HUDEP-2 (cell line): ENCODE results near the gene ELAVL3.
"Not testable (repeated sequence)": the region's sequence is repeated elsewhere in the genome, so short reads cannot be mapped to it uniquely, and the experiment has no call there.

Experiments
- DNase-seq, 76 experiments: peaks; one replicate each; lab custom pipeline; 2025; ENCODE audit not compliant: unreplicated experiment in 76 of 76; lab: John Stamatoyannopoulos, UW

The ELAVL3 gene

GRCh38 chr19:11489378-11489777, 8.5 kb upstream of the ELAVL3 start:
- DNase-seq: no peak

- DNase-seq: no peak
These were observed 6.0 kb upstream of the ELAVL3 start for GRCh38 chr19:11486661-11487503.

GRCh38 chr19:11485245-11485837, 4.5 kb upstream of the ELAVL3 start:
- no peak for DNase-seq

- DNase-seq: no peak
These were observed 2.7 kb upstream of the ELAVL3 start for GRCh38 chr19:11483366-11484111.

- DNase-seq: peak in 73 of 76 experiments; percentile 40 to 95 (median 88)
These were observed 1.7 kb upstream of the ELAVL3 start for GRCh38 chr19:11482384-11483050.

- peak in 75 of 76 experiments; percentile 50 to 98 (median 95) for DNase-seq
These were observed 913 bp upstream of the ELAVL3 start for GRCh38 chr19:11481534-11482383.

GRCh38 chr19:11479898-11480714, 740 bp downstream of the ELAVL3 start:
- DNase-seq: no peak

- peak in 49 of 76 experiments; percentile 11 to 69 (median 38) for DNase-seq
These were observed 1.6 kb downstream of the ELAVL3 start for GRCh38 chr19:11479090-11479897.

GRCh38 chr19:11478167-11479089, 2.4 kb downstream of the ELAVL3 start:
- peak in 37 of 76 experiments; percentile 8 to 62 (median 30) for DNase-seq

GRCh38 chr19:11475861-11476260, 5.0 kb downstream of the ELAVL3 start:
- DNase-seq: no peak

GRCh38 chr19:11475343-11475742, 5.5 kb downstream of the ELAVL3 start:
- DNase-seq: not testable (repeated sequence)

- DNase-seq: no peak
These were observed 7.1 kb downstream of the ELAVL3 start for GRCh38 chr19:11473725-11474124.

GRCh38 chr19:11468266-11468845, 12.5 kb downstream of the ELAVL3 start:
- DNase-seq: not testable (repeated sequence)

- no peak for DNase-seq
These were observed 15.2 kb downstream of the ELAVL3 start for GRCh38 chr19:11465600-11465999.

GRCh38 chr19:11464333-11465265, 16.2 kb downstream of the ELAVL3 start:
- no peak for DNase-seq

- no peak for DNase-seq
These were observed 17.5 kb downstream of the ELAVL3 start for GRCh38 chr19:11463391-11463790.
